Measurements from ENCODE around the gene RAP1GAP2. TPM values are rescaled to one million over a fixed set of nuclear protein-coding genes. Genes with fewer than 3 reads are reported as not detected.

Gene RAP1GAP2
- total RNA-seq, 4 donors from 2014 or later: 0.85 to 2.4 (median 1.5) TPM

DNA sequence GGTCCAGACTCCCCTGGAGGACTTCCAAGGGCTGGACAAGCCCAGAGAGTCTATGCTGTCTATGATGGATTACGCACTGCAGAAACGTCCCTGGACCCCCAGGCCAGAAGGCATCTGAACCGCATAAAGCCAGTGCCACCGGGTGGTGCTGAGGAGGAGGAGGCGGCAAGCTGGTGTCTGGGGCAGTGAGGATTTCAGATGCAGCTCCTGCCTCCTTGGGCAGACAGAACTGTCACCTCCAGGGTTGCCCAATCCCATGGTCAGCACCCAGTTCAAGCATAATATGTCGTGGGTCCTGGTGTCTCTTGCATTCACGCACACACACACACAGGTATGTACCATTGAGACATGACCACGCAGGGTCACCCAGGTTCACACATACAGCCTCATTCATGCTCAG, 25.6 kb downstream of the RAP1GAP2 start:
- DNase-seq: no peak
- in situ Hi-C loops (cut with MboI; ENCODE audit: low sequenced_read_pairs in 4 of 4): loop anchor here in 1 of 4 donors (10.0 kb wide), 1 partner anchor 193 kb away; no protein-coding TSS in a partner anchor

DNA sequence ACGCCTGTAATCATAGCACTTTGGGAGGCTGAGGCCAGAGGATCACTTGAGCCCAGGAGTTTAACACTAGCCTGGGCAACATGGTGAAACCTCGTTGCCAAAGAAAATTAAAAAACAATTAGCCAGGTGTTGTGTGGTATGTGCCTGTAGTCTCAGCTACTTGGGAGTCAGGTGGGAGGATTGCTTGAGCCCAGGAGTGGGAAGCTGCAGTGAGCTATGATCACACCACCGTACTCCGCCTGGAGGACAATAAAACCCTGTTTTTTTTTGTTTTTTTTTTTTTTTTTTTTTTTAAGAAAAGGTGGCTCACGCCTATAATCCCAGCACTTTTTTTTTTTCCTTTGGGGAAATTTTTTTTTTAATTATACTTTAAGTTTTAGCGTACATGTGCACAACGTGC, 26.1 kb downstream of the RAP1GAP2 start:
- Histone ChIP-seq H3K4me1 (no peaks in the 10 kb centered on the region), H3K27me3 (peaks cover 0 to 7% (median 3%) of the 10 kb centered on the region in 3 donors), H3K36me3 (no peaks in the 10 kb centered on the region), H3K9me3 (no peaks in the 10 kb centered on the region), H3K4me3 (no peak overlapping the region), H3K27ac (no peak overlapping the region)
- TF ChIP-seq CTCF (IDR thresholded peaks at IDR 0.05 in 4 of 5, conservative IDR thresholded peaks at IDR 0.05 in 1 of 5): no peak
- TF ChIP-seq POLR2A (IDR thresholded peaks at IDR 0.05): no peak
- ATAC-seq: no peak
- DNase-seq: no peak
- intact Hi-C loops (cut with DNase I; ENCODE audit: low total_unique reads) (no loop called here), in situ Hi-C loops (cut with MboI; ENCODE audit: low sequenced_read_pairs in 4 of 4) (loop anchor here in 1 of 4 donors (10.0 kb wide), 1 partner anchor 192 kb away; no protein-coding TSS in a partner anchor)

More for the DNA sequence above, 25.6 kb downstream of the RAP1GAP2 start:
- TF ChIP-seq POLR2A (IDR thresholded peaks at IDR 0.05) (no peak), CTCF (IDR thresholded peaks at IDR 0.05 in 4 of 5, conservative IDR thresholded peaks at IDR 0.05 in 1 of 5) (no peak)
- intact Hi-C loops (cut with DNase I; ENCODE audit: low total_unique reads): no loop called here
- H3K27me3 ChIP-seq: peaks cover 0 to 7% (median 3%) of the 10 kb centered on the region in 3 donors
- no peaks in the 10 kb centered on the region for H3K4me1 ChIP-seq
- no peak for ATAC-seq
- no peaks in the 10 kb centered on the region for H3K36me3 ChIP-seq
- H3K9me3 ChIP-seq: no peaks in the 10 kb centered on the region
- no peak overlapping the region for H3K4me3 ChIP-seq
- no peak overlapping the region for H3K27ac ChIP-seq

GRCh38 chr17:2825253-2825970, 29.2 kb downstream of the RAP1GAP2 start:
- TF ChIP-seq CTCF (IDR thresholded peaks at IDR 0.05 in 4 of 5, conservative IDR thresholded peaks at IDR 0.05 in 1 of 5): no peak
- TF ChIP-seq POLR2A (IDR thresholded peaks at IDR 0.05): no peak
- H3K4me1 ChIP-seq: no peaks in the 10 kb centered on the region
- intact Hi-C loops (cut with DNase I; ENCODE audit: low total_unique reads) (no loop called here), in situ Hi-C loops (cut with MboI; ENCODE audit: low sequenced_read_pairs in 4 of 4) (loop anchor here in 2 of 4 donors (5.0 to 10.0 kb wide), 2 partner anchors 187 to 189 kb away; no protein-coding TSS in a partner anchor)
- ATAC-seq (no peak), DNase-seq (no peak)
- H3K27ac ChIP-seq: no peak overlapping the region
- H3K27me3 ChIP-seq: peaks cover 0 to 7% (median 3%) of the 10 kb centered on the region in 3 donors
- no peak overlapping the region for H3K4me3 ChIP-seq
- no peaks in the 10 kb centered on the region for H3K36me3 ChIP-seq
- no peaks in the 10 kb centered on the region for H3K9me3 ChIP-seq

GRCh38 chr17:2828397-2829038, 32.3 kb downstream of the RAP1GAP2 start:
- no peak for ATAC-seq
- Histone ChIP-seq H3K36me3 (no peaks in the 10 kb centered on the region), H3K9me3 (no peaks in the 10 kb centered on the region), H3K27ac (no peak overlapping the region), H3K4me1 (no peaks in the 10 kb centered on the region), H3K4me3 (no peak overlapping the region), H3K27me3 (peaks cover 0 to 3% (median under 1%) of the 10 kb centered on the region in 3 donors)
- in situ Hi-C loops (cut with MboI; ENCODE audit: low sequenced_read_pairs in 4 of 4) (loop anchor here in 2 of 4 donors (5.0 to 10.0 kb wide), 2 partner anchors 184 to 186 kb away; no protein-coding TSS in a partner anchor), intact Hi-C loops (cut with DNase I; ENCODE audit: low total_unique reads) (loop anchor here (1.0 kb wide), 1 partner anchor 185 kb away; no protein-coding TSS in a partner anchor)
- TF ChIP-seq POLR2A (IDR thresholded peaks at IDR 0.05) (no peak), CTCF (IDR thresholded peaks at IDR 0.05 in 4 of 5, conservative IDR thresholded peaks at IDR 0.05 in 1 of 5) (peak; percentile 60 to 87 (median 85))
- DNase-seq: peak in 1 of 2 donors; percentile 12

All from gastrocnemius medialis (tissue), 4 donors.